BJ (cell line): ENCODE data around the gene C19orf85. TPM values are rescaled to one million over a fixed set of nuclear protein-coding genes. Genes with fewer than 3 reads are reported as not detected.

Experiments
- CTCF ChIA-PET: fragments of 350-600 bp; formaldehyde crosslinking; extraction: SDS; loops from one replicate; lab custom pipeline; 2021; ENCODE audit warnings: antibody characterized with exemption, inconsistent platforms; lab: Yijun Ruan, JAX
- POLR2A ChIA-PET: fragments of 300-600 bp; sonication (Branson Sonifier 250); formaldehyde crosslinking; extraction: SDS; loops from one replicate; lab custom pipeline; 2021; ENCODE audit warnings: antibody characterized with exemption; lab: Charles Lee
- DNase-seq: peaks from one replicate; pipeline ENCODE4 v3.0.0-alpha.2; 2011; ENCODE audit warnings: low read depth
- H3K27me3 ChIP-seq: 2 replicates; pipeline ENCODE4 v1.6.0; 2011; ENCODE audit warnings: low read length; ENCODE audit not compliant: control insufficient read depth, insufficient read depth
- H3K36me3 ChIP-seq: 2 replicates; pipeline ENCODE4 v1.5.1; 2011; ENCODE audit warnings: low read length; ENCODE audit not compliant: control insufficient read depth, insufficient read depth
- H3K4me3 ChIP-seq: 2 replicates; pipeline ENCODE4 v1.5.1; 2011; ENCODE audit warnings: low read depth, mild to moderate bottlenecking, control low read depth, low read length
- CTCF ChIP-seq: IDR thresholded peaks from 2 replicates; pipeline ENCODE4 v1.5.1; 2011; ENCODE audit warnings: low read depth, mild to moderate bottlenecking, control low read depth, inconsistent platforms, low read length, moderate library complexity; ENCODE audit not compliant: insufficient read depth
- polyA plus RNA-seq: library from polyadenylated mRNA; depleted of rRNA; stranded (reverse); fragments of >200 nt; gene quantifications from 2 replicates; pipeline ENCODE4 v1.2.3, GENCODE V29; 2011

The C19orf85 gene
- polyA plus RNA-seq, 1 experiment: not detected

- H3K36me3 ChIP-seq: peaks cover 5% of the 10 kb centered on the region
- no peaks in the 10 kb centered on the region for H3K27me3 ChIP-seq
- TF ChIP-seq CTCF: no peak
- H3K4me3 ChIP-seq: peak overlapping the region; percentile 82
- ChIA-PET CTCF (interaction anchor here (0.7 to 10.9 kb wide), 4 partner anchors 18 to 32 kb away, joined by 4 to 106 read pairs (median 13); no protein-coding TSS in a partner anchor), POLR2A (interaction anchor here (0.6 kb wide), 1 partner anchor 119 kb away, joined by 3 read pairs; no protein-coding TSS in a partner anchor)
- DNase-seq: no peak
Observed at GRCh38 chr19:55485439-55486011, 21.0 kb upstream of the C19orf85 start.

- POLR2A ChIA-PET: interaction anchor here (0.6 kb wide), 1 partner anchor 120 kb away, joined by 3 read pairs; no protein-coding TSS in a partner anchor
- TF ChIP-seq CTCF: no peak
- peak within 1 kb of the TSS; percentile 82 for H3K4me3 ChIP-seq
- H3K27me3 ChIP-seq: no peaks in the 10 kb centered on the region
- CTCF ChIA-PET: interaction anchor here (0.5 to 2.9 kb wide), 5 partner anchors 17 to 32 kb away, joined by 3 to 15 read pairs (median 4); no protein-coding TSS in a partner anchor
- DNase-seq: no peak
- peaks cover 5% of the 10 kb centered on the region for H3K36me3 ChIP-seq
Observed at GRCh38 chr19:55484593-55485438, 20.3 kb upstream of the C19orf85 start, which contains the start of gene NAT14. TSS of gene NAT14 (plus strand) at chr19:55485188. CDS start at chr19:55485709, 521 bp downstream.

- no peak for DNase-seq
- POLR2A ChIA-PET: no interaction called here
- peaks cover 5% of the 10 kb centered on the region for H3K36me3 ChIP-seq
- no peak for TF ChIP-seq CTCF
- H3K4me3 ChIP-seq: peak overlapping the region; percentile 82
- CTCF ChIA-PET: interaction anchor here (1.1 to 2.9 kb wide), 3 partner anchors 16 to 32 kb away, joined by 3 to 15 read pairs (median 11); no protein-coding TSS in a partner anchor
- no peaks in the 10 kb centered on the region for H3K27me3 ChIP-seq
Observed at GRCh38 chr19:55483706-55484592, 19.4 kb upstream of the C19orf85 start.

GRCh38 chr19:55482967-55483705, 18.6 kb upstream of the C19orf85 start:
- no peak for DNase-seq
- ChIA-PET CTCF (interaction anchor here (2.9 kb wide), 1 partner anchor 15 kb away, joined by 11 read pairs; no protein-coding TSS in a partner anchor), POLR2A (no interaction called here)
- H3K27me3 ChIP-seq: no peaks in the 10 kb centered on the region
- H3K4me3 ChIP-seq: no peak overlapping the region
- TF ChIP-seq CTCF: no peak
- peaks cover 5% of the 10 kb centered on the region for H3K36me3 ChIP-seq
